ENCODE data around the gene SOS1.
"Not testable (repeated sequence)": the region's sequence is repeated elsewhere in the genome, so short reads cannot be mapped to it uniquely, and the experiment has no call there.

SOS1 gene

GRCh38 chr2:39120771-39121522 is at the start of gene SOS1:
TSS of gene SOS1 (minus strand) at chr2:39121051. CDS start at chr2:39120422, 629 bp downstream.
- DNase-seq, result peak; percentile 94

GRCh38 chr2:39164089-39164488 is 43.2 kb upstream of the SOS1 start:
- no peak for DNase-seq

DNA sequence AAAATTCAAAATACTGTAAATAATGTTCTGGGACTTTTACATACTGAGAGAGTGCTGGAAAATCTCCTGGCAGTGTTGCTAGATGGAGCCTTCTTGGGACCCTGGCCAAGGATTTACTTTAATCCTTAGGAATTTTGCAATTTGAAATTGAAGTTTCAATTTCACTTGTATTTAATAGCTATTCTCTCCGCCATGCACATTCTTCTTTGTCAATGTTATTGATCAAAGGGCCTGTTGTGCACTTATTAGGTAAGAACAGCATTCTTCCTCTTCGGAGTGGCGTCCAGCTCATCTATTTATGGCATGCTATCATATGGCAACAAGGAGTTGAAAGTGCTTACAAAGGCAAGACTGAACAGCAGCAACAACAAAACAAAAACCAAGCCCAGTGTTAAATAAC is 40.1 kb upstream of the SOS1 start:
- DNase-seq, result no peak

- DNase-seq, result no peak
Observed at GRCh38 chr2:39159283-39159682, 38.4 kb upstream of the SOS1 start.

DNA sequence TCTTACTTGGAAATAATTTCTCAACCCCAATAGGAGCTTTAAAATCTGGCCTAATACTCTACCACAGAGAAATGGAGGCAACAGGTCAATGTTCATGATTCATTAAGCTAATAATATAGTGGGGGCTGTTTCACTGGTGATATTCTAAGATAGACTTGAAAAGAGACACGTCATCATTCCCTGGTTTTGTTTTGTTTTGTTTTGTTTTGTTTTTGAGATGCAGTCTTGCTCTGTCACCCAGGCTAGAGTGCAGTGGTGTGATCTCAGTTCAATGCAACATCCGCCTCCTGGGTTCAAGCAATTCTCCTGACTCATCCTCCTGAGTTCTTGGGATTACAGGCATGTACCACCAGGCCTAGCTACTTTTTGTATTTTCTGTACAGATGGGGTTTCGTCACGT is 37.5 kb upstream of the SOS1 start:
- DNase-seq, result no peak

DNA sequence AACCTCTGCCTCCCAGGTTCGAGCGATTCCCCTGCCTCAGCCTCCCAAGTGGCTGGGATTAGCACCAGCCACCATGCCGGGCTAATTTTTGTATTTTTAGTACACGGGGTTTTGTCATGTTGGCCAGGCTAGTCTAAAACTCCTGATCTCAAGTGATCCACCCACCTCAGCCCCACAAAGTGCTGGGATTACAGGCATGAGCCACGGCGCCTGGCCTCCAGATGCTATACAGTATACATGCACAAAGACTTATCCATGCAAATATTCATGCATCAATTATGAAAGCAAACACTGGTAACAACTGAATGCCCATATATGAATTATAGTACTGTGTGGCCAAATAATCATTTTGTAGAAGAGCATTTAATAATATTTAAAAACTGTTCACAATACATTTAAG is 36.0 kb upstream of the SOS1 start:
- no peak for DNase-seq

DNA sequence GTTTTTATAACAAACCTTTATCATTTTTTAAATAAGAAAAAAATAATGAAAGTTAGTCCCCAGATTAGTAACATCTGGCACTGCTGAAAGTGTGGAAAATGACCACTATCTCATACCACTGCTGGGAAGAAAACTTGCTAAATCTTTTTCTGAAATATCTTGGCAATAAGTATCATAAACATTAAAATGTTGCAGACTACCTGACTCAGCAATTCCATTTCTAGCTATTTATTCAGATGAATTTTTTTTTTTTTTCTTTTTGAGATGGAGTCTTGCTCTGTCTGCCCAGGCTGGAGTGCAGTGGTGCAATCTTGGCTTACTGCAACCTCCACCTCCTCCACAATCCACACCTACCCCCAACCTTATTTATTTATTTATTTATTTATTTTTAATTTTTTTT is 35.3 kb upstream of the SOS1 start:
- DNase-seq, result no peak

- DNase-seq, result not testable (repeated sequence)
Observed at GRCh38 chr2:39155573-39155972, 34.7 kb upstream of the SOS1 start.

GRCh38 chr2:39154944-39155343 is 34.1 kb upstream of the SOS1 start:
- no peak for DNase-seq

GRCh38 chr2:39153312-39153711 is 32.5 kb upstream of the SOS1 start:
- DNase-seq, result no peak

- DNase-seq, result no peak
Observed at GRCh38 chr2:39152504-39152903, 31.7 kb upstream of the SOS1 start.

DNA sequence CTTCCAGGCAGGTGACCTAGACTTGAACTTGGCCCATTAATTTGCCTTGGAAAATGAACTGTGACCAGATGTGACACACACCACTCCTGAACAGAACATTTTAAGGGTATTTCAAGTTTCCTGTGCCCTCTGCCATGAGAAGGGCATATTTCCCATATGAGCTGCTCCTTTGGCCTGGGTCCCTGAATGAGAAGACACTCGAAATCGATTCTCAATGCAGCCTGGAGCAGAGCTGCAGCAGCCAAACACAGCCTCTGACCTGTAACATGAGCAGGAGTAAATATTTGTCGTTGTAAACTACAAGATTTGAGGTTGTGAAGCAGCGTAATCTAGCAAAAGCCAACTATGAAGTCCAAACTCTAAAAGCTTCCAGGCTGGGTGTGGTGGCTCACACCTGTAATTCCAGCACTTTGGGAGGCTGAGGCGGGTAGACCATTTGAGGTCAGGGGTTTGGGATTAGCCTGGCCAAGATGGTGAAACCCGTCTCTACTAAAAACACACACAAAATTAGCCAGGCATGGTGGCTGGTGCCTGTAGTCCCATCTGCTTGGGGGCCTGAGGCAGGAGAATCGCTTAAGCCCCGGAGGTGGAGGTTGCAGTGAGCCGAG is 30.1 kb upstream of the SOS1 start:
- DNase-seq, result no peak

GRCh38 chr2:39150102-39150562 is 29.3 kb upstream of the SOS1 start:
- no peak for DNase-seq

GRCh38 chr2:39146630-39147029 is 25.8 kb upstream of the SOS1 start:
- no peak for DNase-seq

- no peak for DNase-seq
Observed at GRCh38 chr2:39145906-39146421, 25.1 kb upstream of the SOS1 start.

GRCh38 chr2:39144416-39144815 is 23.6 kb upstream of the SOS1 start:
- DNase-seq, result no peak

- no peak for DNase-seq
Observed at GRCh38 chr2:39142904-39143605, 22.2 kb upstream of the SOS1 start.

DNA sequence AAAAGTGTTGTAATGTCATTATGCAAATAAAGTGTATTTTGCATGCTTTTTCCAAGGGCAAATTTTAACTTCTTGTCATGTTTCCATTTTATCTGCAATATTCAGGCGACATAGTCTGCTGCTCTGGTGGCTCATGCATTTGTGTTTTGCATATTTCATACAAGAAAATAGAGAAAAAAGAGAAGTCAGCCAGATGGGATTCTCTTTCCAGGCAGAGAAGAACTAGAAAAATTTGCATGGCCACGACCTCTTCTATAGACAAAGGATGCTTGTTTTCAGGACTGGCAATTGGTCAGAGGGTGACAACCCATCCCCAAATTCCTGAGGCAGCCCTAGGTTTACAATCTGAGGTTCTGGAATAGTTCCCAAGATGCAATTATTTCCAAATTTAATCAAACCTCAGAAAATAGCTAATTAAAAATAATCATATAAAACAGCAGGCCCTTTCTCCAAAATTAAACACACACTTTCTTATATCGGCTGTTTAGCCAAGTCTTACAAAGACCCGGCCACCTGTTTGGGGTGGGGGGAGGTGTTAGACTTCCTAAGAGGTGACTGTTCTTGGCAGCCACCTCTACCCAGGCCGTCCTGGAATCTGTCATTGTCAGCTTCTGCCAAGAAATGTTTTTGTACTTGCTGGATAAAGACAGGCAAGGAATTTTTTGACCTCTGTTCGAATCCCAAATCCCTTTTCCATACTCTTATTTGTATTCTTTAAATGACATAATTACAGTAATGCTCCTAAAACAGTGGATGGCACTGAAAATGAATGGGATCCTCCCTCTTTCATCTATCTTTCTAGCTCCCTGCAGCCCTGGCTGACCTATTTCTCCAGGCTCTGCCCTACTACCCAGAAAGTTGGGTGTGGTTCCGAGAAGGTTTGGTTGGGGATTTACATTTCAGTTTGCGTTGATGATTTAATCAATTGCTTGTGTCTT is 20.8 kb upstream of the SOS1 start:
- DNase-seq, result peak; percentile 50

DNA sequence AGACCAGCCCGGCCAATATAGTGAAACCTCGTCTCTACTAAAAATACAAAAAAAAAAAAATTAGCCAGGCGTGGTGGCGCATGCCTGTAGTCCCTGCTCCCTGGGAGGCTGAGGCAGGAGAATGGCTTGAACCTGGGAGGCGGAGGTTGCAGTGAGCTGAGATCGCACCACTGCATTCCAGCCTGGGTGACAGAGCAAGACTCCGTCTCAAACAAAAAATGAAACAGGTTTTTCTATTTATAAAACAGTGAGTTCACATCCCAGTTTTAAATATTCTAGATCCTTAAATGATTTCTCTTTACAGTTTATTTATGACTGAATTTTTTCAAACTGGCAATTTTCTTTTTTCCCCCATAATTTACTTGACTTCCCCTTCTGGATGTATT is 20.1 kb upstream of the SOS1 start:
- not testable (repeated sequence) for DNase-seq

- no peak for DNase-seq
Observed at GRCh38 chr2:39140322-39140847, 19.5 kb upstream of the SOS1 start.

DNA sequence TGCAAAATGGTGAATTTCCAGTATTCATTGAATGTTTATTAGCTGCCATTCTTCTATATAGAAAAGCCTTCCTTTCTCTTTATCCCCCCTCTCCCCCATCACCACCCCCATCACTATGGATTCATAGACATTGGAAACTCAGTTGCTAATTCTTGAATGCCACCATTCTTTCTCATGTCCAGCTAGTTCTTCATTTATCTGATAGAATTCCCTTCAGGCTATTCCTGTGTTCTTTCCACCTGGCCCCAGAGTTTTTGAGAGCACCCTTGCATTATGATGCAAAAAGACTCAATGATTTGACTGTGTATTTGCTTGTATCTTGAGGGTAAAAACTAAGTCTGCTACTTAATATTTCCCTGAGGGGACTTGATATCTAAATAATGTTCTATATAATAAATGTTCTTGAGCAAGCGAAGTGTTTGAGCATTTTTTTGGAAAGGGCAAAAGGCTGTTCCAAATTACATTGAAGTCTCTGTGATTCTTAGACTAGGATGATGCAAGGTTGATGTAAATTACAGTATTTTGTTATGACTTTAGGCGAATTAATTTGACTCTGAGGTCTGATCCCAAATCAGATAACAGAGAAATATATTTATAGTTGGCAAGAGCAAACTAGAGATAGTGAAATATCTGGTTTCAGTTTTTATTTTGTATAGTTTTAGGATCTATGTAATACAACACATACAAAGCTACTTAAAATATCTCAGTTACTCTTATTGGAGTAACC is 18.8 kb upstream of the SOS1 start:
- no peak for DNase-seq

GRCh38 chr2:39138837-39139211 is 18.0 kb upstream of the SOS1 start:
- DNase-seq, result no peak
